HG02642 (cell line): ENCODE data around the gene CYP4F12.

ENCODE experiments used
- ATAC-seq: cut with Tn5 transposase; IDR thresholded peaks from one replicate; pipeline ENCODE4 v1.9.1; 2021; ENCODE audit warnings: mild to moderate bottlenecking; ENCODE audit not compliant: unreplicated experiment, poor library complexity

The CYP4F12 gene, protein sequence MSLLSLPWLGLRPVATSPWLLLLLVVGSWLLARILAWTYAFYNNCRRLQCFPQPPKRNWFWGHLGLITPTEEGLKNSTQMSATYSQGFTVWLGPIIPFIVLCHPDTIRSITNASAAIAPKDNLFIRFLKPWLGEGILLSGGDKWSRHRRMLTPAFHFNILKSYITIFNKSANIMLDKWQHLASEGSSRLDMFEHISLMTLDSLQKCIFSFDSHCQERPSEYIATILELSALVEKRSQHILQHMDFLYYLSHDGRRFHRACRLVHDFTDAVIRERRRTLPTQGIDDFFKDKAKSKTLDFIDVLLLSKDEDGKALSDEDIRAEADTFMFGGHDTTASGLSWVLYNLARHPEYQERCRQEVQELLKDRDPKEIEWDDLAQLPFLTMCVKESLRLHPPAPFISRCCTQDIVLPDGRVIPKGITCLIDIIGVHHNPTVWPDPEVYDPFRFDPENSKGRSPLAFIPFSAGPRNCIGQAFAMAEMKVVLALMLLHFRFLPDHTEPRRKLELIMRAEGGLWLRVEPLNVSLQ

DNA sequence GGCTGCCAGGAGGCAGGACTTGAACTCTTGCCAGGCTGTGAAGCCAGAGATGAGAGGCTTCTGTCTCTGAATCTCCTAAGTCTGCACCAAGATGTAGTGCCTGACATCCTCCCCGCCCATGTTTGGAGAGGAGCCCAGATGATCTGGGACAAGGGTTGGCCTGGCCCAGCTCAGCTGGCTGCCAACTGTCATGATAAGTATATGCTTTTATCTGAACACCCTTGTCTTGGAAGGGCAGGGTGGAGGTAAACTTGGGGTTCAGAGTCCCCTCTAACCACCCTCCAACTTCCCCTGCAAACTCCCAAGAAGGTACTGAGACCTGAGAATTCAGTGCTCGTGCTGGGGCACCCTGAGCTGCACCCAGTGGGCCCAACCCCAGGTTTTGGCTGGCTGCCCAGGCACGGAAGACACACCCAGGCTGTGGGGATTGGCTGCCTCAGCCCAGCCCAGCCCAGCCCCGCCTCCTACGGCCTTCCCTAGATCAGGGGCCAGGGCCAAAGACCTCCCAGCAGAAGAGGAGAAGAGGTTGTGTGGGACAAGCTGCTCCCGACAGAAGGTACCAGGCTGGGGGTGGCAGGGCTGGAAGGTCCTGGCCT, at the start of gene CYP4F12:
CYP4F12 (plus strand) TSS at position 508 of the 596 bp plus-strand sequence. CDS start 443 bp downstream, outside the sequence.
- ATAC-seq: no peak

DNA sequence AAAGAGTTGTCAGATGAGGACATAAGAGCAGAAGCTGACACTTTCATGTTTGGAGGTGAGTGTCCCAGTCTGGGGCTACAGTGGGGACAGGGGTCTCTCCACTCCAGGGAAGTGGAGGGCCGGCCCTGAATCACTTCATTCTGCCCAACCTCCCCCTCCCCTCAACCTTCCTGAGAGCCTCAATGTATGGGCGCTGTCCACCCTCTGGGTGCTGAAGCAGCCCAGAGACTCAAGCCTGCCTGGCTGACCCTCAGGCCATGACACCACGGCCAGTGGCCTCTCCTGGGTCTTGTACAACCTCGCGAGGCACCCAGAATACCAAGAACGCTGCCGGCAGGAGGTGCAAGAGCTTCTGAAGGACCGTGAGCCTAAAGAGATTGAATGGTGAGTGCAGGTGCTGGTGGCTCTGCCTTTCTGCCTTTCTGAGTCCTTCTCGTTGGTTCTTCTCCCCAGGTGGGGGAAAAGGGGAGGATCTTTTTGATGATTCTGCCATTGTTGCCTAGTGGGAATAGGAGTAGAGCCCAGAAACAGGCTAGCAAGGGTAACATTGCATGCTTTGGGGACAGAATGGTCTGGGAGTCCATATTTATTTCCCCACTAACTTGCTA, 49.1 kb upstream of the CYP4F12 start:
- no peak for ATAC-seq

DNA sequence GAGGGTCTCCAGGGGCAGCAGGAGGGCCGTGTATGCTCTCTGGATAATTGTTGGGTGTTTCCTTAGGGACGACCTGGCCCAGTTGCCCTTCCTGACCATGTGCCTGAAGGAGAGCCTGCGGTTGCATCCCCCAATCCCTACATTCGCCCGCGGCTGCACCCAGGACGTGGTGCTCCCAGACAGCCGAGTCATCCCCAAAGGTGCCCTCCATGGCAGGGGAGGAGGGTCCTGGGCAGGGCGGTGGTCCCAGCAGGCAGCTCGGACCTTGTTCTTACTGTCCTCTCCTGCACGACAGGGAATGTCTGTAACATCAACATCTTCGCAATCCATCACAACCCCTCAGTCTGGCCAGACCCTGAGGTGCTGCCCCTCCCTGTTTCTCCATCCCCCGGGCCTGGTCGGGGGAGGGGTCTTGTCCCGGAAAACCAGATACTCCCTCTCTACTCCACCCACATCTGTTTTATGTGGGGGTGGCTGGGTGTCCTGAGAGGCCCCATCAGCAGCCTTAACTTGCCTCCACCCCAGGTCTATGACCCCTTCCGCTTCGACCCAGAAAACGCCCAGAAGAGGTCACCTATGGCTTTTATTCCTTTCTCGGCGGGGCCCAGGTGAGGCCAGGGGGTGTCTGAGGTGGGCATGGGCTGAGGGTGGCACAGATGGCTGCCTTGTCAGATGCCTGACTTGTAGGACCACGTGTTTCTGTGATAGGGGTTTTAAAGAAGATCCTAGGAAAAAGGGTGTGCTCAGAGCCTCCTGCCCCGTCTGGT, 44.5 kb upstream of the CYP4F12 start:
- ATAC-seq: no peak

DNA sequence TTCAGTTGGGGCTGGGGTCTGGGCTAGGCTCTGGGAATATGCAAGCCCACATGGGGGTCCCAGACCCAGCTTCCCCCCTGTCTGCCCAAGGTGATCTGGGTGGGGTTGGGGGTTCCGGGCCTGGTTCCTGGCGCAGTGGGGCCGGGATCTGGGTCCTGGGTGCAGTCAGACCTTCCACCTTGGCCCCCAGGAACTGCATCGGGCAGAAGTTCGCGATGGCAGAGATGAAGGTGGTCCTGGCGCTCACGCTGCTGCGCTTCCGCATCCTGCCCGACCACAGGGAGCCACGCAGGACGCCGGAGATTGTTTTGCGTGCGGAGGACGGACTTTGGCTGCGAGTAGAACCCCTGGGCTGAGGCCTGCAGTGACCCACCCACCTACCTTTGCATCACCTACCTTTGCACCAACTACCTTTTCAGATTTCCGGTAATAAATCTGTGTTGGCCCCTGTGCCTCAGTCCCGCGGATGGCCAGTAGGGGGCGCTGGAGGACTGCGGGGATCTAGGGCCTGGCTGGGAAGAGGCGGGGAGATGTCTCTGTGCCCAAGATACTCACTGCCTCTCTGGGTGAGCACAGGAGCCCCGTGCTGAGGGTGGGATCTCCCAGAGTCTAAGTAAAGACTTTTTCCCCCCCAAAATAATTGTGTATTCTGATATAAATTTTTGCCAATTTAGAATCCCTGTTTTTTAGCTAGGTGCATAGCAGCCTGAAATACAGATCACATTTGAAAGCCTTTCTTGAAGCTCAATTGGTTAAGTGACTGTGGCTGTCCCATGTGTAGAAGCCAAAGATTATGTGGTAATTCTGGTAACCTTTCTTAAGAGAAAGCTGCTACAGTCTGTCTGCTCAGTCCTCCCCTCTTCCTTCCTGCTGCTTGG, 43.6 kb upstream of the CYP4F12 start:
- ATAC-seq: no peak

DNA sequence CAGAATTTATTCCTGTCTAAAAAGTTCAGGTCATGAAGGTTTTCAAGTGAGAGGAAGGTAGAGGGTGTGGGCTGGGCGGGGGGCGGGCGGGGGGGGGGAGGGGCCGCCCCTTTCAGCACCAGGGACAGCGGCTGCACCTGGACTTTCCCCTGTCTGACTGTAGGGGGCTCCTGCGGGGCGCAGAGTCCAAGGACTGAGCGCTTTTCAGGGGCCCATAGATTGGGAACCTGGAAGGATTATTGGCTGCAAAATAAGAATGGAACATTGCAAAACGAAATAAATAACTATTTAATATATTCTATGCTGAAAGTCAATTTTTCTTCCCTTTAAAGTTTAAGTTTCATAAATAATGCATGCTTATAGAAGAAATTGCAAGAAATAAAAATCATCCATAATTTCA, 41.1 kb upstream of the CYP4F12 start:
- ATAC-seq: no peak

DNA sequence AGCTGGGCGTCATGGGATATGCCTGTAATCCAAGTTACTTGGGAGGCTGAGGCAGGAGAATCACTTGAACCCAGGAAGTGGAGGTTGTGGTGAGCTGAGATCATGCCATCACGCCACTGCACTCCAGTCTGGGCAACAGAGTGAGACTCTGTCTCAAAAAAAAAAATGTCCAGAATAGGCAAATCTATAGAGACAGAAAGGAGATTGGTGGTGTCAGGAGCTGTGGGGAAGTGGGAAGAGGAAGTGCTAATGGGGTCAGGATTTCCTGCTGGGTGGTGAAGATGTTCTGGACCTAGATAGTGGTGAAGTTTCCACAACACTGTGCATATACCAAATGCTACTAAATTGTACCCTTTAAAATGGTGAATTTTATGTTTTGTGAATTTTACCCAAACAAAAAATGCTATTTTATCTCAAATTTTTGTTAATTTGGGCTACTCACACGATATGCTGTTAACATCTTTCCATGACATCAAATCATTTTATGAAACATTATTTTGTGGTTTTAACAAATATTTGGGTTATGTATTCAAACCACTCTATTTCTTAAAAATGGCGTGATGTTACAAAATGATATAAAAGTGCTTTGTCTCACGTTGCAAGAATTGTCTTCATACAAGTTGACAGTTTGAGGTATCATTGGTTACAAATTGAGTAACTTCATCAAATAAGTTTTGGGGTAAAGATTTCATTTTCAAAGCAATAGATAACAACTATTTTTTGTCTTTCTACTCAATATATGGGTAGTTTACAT, 39.6 kb upstream of the CYP4F12 start:
- ATAC-seq: no peak

DNA sequence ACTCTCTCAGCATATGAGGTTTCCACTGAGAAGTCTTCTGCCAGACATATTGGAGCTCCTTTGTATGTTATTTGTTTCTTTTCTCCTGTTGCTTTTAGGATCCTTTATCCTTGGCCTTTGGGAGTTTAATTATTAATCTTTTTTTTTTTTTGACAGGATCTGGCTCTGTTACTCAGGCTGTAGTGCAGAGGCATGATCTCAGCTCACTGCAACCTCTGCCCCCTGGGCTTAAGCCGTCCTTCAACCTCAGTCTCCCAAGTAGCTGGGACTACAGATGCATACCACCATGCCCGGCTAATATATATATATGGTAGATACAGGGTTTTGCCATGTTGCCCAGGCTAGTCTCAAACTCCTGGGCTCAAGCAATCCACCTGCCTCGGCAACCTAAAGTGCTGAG, 38.8 kb upstream of the CYP4F12 start:
- ATAC-seq: no peak

DNA sequence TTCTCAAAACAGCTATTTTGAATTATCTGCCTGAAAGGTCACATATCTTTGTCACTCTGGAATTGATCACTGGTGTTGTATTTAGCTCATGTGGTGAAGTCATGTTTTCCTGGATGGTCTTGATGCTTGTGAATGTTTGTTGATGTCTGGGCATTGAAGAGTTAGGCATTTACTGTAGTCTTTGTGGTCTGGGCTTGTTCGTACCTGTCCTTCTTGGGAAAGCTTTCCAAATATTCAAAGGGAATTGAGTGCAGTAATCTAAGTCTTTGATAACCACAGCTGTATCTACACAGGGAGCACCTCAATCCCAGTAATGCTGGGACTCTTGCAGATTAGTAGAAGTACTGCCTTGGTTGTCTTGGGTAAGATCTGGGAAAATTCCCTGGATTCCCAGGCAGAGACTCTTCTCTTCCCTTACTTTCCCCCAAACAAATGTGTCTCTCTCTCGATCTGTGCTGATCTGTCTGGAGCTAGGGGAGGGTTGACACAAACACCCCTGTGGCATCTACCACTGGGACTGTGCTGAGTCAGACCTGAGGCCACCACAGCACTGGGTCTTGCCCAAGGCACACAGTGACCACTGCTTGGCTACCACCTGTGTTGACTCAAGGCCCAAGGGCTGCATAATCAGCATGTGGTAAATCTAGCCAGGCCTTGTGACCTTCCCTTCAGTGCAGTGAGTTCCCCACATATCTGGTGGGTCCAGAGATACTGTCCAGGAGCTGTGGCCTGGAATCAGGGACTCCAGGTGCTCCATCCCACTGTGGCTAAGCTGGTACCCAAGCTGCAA, 37.7 kb upstream of the CYP4F12 start:
- ATAC-seq: no peak

DNA sequence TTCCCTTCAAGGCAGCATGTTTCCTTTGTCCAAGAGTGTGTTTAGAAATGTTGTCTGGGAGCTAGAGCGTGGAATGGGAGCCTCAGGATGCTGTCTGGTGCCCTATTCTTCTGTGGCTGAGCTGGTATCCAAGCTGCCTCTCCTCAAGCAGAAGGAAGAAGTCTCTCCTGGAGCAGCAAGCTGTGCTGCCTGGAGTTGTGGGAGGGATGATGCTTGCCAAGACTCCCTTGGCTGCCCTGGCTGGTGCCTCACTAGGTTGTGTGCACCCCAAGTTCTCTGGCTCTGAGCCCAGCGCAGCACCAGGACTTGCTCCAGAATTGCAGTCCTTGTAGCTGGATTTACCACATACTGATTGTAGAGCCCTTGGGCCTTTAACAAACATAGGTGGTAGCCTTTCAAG, 36.9 kb upstream of the CYP4F12 start:
- ATAC-seq: no peak

DNA sequence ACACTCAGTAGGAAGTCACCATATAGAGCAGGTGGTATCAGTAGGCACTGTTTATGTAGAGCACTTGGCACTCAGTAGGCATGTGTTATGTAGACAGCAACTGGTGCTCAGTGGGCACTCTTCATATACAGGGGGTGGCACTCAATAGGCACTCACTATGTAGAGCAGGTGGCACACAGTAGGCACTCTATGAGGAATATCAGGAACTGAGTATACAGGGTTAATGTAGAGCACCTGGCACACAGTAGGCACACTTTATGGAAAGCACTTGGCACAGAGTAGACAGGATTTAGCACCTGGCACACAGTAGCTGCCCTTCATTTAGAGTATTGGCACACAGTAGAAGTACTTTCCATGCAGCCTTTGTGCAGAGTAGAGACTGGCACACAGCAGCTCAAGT, 33.3 kb upstream of the CYP4F12 start:
- ATAC-seq: no peak

DNA sequence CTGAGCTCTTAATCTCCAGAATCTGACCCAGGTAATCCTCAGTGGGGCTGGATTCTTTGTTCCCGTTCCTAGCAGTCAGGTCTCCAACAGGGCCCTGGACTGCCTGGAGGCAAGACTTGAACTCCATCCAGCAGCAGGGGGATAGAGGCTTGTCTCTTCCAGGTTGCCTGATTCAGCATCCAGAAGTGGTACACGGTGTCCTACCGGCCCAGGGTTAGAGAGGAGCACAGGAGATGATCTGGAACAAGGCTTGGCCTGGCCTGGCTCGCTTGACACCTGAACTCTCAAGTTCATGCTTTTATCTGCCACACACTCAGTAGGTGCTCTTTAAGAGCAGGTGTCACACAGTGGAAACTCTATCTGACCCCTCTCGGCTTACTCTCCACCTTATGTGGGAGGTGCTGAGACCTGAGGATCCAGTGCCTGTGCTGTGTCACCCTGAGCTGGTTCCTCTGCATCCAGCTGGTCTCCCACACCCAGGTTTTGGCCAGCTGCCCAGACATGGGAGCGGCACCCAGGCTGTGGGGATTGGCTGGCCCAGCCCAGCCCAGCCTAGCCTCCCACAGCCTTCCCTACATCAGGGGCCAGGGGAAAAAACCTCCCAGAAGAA, 32.5 kb upstream of the CYP4F12 start, which contains the start of gene CYP4F3:
CYP4F3 (plus strand) TSS at position 604 of the 610 bp plus-strand sequence. CDS start 519 bp downstream, outside the sequence.
- ATAC-seq: no peak

DNA sequence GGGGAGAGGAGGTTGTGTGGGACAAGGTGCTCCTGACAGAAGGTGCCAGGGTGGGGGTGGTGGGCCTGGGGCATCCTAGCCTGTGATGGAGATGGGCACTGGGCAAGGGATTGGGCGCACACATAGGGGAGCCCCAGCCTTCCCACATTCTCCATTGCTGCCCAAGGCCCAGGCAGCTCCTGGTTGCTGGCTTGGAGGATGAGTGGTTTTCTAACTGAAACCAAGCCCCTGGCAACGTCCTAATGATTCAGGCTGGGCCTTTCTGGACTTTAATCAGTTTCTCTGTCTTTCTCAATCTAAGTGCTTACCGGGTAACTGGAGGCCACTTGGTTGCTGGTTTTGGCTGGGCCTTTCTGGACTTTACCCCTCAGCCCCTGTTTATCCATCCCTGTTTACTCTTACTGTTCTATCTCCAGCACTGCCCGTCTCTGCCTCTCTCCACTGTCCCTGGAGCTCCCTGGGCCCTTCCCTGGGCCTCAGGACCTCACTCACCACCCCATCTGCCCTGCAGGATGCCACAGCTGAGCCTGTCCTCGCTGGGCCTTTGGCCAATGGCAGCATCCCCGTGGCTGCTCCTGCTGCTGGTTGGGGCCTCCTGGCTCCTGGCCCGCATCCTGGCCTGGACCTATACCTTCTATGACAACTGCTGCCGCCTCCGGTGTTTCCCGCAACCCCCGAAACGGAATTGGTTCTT, 31.8 kb upstream of the CYP4F12 start:
- no peak for ATAC-seq

DNA sequence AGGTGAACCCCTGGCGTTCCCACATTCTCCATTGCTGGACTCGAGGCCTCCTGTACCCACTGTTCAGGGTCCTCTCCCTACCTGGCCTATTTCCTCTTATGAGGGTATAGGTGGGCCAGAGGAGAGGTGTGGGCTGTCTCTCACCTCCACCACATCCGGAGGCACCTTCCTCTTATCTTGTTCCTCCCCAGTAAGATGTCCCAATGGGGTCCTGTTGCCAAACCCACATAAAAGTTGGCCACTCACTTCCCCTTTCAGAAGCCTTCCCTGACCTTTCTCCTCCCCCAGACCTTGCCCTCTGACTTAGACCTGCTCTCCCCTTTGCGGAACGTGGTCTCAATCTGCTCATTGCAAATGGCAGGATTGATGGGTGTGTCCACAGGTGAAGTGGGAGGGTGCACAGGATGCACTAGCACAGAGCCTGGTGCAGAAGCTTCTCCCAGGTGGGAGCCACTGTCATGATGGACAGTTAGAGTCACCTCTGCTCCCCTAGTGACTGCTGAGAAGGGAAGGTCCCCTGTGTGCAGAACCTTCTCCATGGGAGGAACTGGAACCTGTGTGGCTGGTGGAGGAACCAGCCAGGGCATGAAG, 30.9 kb upstream of the CYP4F12 start:
- ATAC-seq: no peak

DNA sequence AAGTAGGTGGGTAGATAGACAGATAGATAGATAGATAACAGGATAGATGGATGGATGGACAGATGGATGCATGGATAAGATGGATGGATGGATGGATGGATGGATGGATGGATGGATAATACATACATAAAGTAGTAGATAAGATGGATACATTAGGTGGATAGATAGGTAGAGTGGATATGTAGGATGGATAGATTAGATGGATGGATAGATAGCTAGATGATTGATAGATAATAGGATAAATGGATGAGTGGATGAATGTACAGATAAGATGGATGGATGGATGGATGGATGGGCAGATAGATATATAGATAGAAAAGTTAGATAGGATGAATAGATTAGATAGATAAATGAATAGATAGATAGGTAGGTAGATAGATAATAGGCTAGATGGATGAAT, 30.1 kb upstream of the CYP4F12 start:
- no peak for ATAC-seq

DNA sequence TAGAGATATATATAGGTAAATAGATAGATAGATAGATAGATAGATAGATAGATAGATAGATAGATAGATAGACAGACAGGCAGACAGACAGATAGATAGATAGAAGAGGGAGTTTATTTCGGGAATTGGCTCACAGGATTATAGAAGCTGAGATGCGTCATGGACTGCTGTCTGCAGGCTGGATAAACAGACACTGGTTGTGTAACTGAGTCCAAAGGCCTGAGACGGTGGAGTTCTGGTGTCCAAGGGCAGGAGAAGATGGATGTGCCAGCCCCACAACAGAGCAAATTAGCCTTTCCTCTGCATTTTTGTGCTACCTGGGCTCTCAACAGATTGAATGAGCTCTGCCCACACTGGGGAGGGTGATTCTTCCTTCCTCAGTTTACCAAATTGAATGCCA, 29.5 kb upstream of the CYP4F12 start:
- no peak for ATAC-seq

DNA sequence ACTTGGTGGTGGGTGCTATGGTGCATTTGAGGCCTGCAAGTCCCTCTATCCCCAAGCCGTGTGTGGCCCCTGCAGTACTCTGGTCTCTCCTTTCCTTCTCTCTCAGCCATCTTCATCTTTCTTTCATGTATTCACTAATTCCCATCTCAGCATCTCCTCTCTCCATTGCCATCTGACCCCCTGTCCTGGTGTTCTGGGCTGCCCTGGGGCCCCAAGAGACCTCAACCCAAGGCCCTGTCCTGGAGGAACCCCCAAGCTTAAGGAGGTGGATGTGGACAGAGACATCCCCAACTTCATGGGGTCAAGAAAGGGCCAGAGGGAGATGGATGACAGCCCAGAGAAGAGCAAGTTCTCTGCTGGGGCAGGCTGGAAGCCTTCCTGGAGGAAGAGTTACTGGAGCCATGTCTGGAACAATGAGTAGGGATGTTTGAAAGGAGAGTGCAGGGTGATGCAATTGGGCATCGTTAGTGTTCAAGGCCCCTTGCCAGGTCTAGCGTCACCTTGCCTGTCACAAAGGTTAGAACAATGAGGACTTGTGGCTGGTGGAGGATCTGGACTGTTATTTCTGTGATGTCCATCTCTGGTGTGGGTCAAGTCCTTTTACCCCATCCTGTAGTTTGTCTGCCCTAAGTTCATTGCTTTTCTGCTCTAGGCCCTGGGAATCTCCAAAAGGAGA, 28.7 kb upstream of the CYP4F12 start:
- no peak for ATAC-seq
